Gastroesophageal sphincter (tissue), 3 donors: Measurements from ENCODE around the gene ACOXL.

ENCODE experiments used
- EP300 ChIP-seq: sonication (generic); formaldehyde crosslinking; IDR thresholded peaks from one replicate; pipeline ENCODE4 v1.6.1; 2017; ENCODE audit warnings: antibody characterized with exemption, mild to moderate bottlenecking
- POLR2A ChIP-seq, 2 donors: fragments of 450-650 bp; IDR thresholded peaks; one replicate each; pipeline ENCODE4 v1.6.1; 2017; ENCODE audit warnings: antibody characterized with exemption in 2 of 2, mild to moderate bottlenecking in 2 of 2, moderate library complexity in 1 of 2
- POLR2AphosphoS5 ChIP-seq: sonication (generic); formaldehyde crosslinking; IDR thresholded peaks from one replicate; pipeline ENCODE4 v1.6.1; 2017; ENCODE audit warnings: antibody characterized with exemption
- TF ChIP-seq, protein P1 (sequence below), 4 experiments: fragments of 200-600 bp in 2 of 4; fragments of 450-650 bp in 2 of 4; sonication (generic) in 1 of 4; IDR thresholded peaks; one replicate each; pipeline ENCODE4 v1.5.1; 2017 to 2019; ENCODE audit warnings: antibody characterized with exemption in 4 of 4, mild to moderate bottlenecking in 2 of 4, moderate library complexity in 2 of 4

DNA sequence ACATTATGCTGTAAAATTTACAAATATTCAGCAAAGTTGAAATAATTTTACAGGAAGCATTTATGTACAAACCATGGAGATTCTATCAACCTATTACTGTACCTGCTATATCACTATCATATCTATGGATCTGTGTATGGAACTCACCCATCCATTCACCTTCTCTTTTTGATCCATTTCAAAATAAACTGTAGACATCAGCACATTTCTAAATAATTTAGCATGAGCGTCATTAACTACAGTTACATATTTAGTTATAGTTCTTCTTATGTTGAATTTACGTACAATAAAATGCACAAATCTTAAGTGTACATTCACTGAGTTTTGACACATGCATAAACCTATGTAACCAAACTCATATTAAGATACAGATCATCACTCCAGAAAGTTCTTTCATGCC, 260.5 kb downstream of the ACOXL start:
- TF ChIP-seq, protein P1, sequence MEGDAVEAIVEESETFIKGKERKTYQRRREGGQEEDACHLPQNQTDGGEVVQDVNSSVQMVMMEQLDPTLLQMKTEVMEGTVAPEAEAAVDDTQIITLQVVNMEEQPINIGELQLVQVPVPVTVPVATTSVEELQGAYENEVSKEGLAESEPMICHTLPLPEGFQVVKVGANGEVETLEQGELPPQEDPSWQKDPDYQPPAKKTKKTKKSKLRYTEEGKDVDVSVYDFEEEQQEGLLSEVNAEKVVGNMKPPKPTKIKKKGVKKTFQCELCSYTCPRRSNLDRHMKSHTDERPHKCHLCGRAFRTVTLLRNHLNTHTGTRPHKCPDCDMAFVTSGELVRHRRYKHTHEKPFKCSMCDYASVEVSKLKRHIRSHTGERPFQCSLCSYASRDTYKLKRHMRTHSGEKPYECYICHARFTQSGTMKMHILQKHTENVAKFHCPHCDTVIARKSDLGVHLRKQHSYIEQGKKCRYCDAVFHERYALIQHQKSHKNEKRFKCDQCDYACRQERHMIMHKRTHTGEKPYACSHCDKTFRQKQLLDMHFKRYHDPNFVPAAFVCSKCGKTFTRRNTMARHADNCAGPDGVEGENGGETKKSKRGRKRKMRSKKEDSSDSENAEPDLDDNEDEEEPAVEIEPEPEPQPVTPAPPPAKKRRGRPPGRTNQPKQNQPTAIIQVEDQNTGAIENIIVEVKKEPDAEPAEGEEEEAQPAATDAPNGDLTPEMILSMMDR (IDR thresholded peaks at IDR 0.05): no peak
- no peak for TF ChIP-seq EP300
- no peak for TF ChIP-seq POLR2AphosphoS5
- no peak for TF ChIP-seq POLR2A (IDR thresholded peaks at IDR 0.05)
